Mesenteric fat pad (tissue), 1 donor: ENCODE results near the gene DFFA. TPM values are rescaled to one million over a fixed set of nuclear protein-coding genes. Genes with fewer than 3 reads are reported as not detected.
"Not testable (repeated sequence)": the region's sequence is repeated elsewhere in the genome, so short reads cannot be mapped to it uniquely, and the experiment has no call there.

Experiments used
- DNase-seq: peaks from one replicate; pipeline ENCODE4 v3.0.0-alpha.2; 2020; ENCODE audit warnings: low spot score
- total RNA-seq: library from RNA; stranded (reverse); fragmentation: NEBNext Ultra II Directional; extraction: Animal tissue kit (Norgen Biotek cat#: 25700); gene quantifications from one replicate; pipeline ENCODE4 v1.2.1, GENCODE V29; 2021
- donor health status: DM: yes; HTN: yes; CAD: no.

The DFFA gene
- total RNA-seq, 1 donor from 2014 or later, result 33.8 TPM

- DNase-seq, result no peak
Measured at GRCh38 chr1:10431070-10431730, 41.1 kb downstream of the DFFA start.

GRCh38 chr1:10430216-10431069 lies 41.9 kb downstream of the DFFA start, which contains the start of gene CENPS:
Gene CENPS, plus strand, starts transcription at chr1:10430433. Its CDS starts 85 bp downstream, at chr1:10430518.
- DNase-seq, result peak; percentile 98

GRCh38 chr1:10429868-10430215 lies 42.5 kb downstream of the DFFA start:
- no peak for DNase-seq

- DNase-seq, result no peak
Measured at GRCh38 chr1:10428984-10429383, 43.3 kb downstream of the DFFA start.

- DNase-seq, result not testable (repeated sequence)
Measured at GRCh38 chr1:10426535-10426848, 45.8 kb downstream of the DFFA start.

- not testable (repeated sequence) for DNase-seq
Measured at GRCh38 chr1:10425826-10426534, 46.3 kb downstream of the DFFA start.

- DNase-seq, result no peak
Measured at GRCh38 chr1:10424651-10425050, 47.7 kb downstream of the DFFA start.

- DNase-seq, result no peak
Measured at GRCh38 chr1:10424034-10424433, 48.3 kb downstream of the DFFA start.

- DNase-seq, result no peak
Measured at GRCh38 chr1:10421637-10422036, 50.7 kb downstream of the DFFA start.

- DNase-seq, result no peak
Measured at GRCh38 chr1:10419351-10419750, 53.0 kb downstream of the DFFA start.

- DNase-seq, result not testable (repeated sequence)
Measured at GRCh38 chr1:10418741-10419140, 53.6 kb downstream of the DFFA start.

GRCh38 chr1:10415967-10416366 lies 56.4 kb downstream of the DFFA start:
- not testable (repeated sequence) for DNase-seq

- DNase-seq, result no peak
Measured at GRCh38 chr1:10415211-10415930, 57.0 kb downstream of the DFFA start.

GRCh38 chr1:10407201-10407600 lies 65.1 kb downstream of the DFFA start:
- DNase-seq, result no peak

Other genes starting within 250 kb of the DFFA start
- gene PGD, start 73.5 kb downstream of the DFFA start, total RNA-seq, result 434 TPM
- gene CENPS, start 42.1 kb downstream of the DFFA start, total RNA-seq, result 6.7 TPM
- gene CORT, start 22.5 kb downstream of the DFFA start, total RNA-seq, result not detected
- 35.4 TPM for gene PEX14, start 2.4 kb upstream of the DFFA start, total RNA-seq